ENCODE results near the gene STRN4. TPM values are rescaled to one million over a fixed set of nuclear protein-coding genes. Genes with fewer than 3 reads are reported as not detected.

STRN4 gene
- polyA plus RNA-seq, 1 experiment = 48.1 TPM

GRCh38 chr19:46785980-46786235 is 39.7 kb upstream of the STRN4 start:
- H3K27ac ChIP-seq (ENCODE audit: low read depth, low read length) = peak overlapping the region; percentile 97
- no peak for TF ChIP-seq CTCF (IDR thresholded peaks at IDR 0.05; ENCODE audit: low read depth, low read length)
- H3K27me3 ChIP-seq (ENCODE audit: control insufficient read depth, insufficient read depth, low read length) = no peaks in the 10 kb centered on the region
- peak overlapping the region; percentile 94 for H3K4me3 ChIP-seq (ENCODE audit: low read depth, low read length)
- H3K9me3 ChIP-seq (ENCODE audit: control insufficient read depth, insufficient read depth, low read length) = no peaks in the 10 kb centered on the region; the same call in 1 of the 2 replicates
- CTCF ChIA-PET = interaction anchor here (0.8 to 4.2 kb wide), 2 partner anchors 55 to 205 kb away, joined by 5 to 32 read pairs; no protein-coding TSS in a partner anchor
- POLR2A ChIA-PET = interaction anchor here (0.6 to 5.0 kb wide), 8 partner anchors 11 to 61 kb away, joined by 3 to 44 read pairs (median 7); no protein-coding TSS in a partner anchor
- DNase-seq (ENCODE audit: low read depth, low spot score) = no peak

DNA sequence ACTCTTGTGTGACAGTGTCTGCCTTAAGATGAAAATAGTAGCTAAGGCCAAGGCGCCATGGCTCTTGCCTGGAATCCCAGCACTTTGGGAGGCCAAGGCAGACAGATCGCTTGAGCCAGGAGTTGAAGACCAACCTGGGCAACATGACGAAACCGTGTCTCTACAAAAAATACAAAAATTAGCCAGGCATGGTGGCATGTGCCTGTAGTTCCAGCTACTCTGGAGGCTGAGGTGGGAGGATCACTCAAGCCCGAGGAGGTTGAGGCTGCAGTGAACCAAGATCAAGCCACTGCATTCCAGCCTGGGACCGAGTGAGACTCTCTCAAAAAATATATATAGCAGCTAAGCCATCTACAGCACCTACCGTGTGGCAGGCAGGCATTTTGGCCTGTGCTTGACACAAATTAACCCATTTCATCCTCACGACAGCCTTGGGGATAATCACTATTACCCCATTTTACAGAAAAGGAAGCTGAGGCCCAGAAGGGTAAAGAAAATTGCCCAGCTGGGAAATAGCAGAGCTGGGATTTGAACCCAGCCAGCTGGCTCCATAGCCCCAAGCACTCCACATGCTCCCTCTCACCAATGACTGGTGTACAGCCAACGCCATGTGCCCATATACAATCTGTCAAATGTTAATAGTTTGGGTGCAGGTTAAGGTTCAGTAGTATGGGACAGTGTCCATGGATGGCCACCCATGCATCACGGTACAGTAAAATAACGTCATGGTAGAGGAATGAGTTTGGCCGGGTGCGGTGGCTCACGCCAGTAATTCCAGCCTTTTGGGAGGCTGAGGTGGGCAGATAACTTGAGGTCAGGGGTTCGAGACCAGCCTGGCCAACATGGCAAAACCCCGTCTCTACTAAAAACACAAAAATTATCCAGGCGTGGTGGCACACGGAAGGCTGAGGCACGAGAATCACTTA is 39.1 kb upstream of the STRN4 start:
- Histone ChIP-seq H3K27me3 (ENCODE audit: control insufficient read depth, insufficient read depth, low read length) (no peaks in the 10 kb centered on the region), H3K4me3 (ENCODE audit: low read depth, low read length) (peak overlapping the region; percentile 94), H3K27ac (ENCODE audit: low read depth, low read length) (peak overlapping the region; percentile 97), H3K9me3 (ENCODE audit: control insufficient read depth, insufficient read depth, low read length) (no peaks in the 10 kb centered on the region; the same call in 1 of the 2 replicates)
- POLR2A ChIA-PET = interaction anchor here (0.5 to 5.0 kb wide), 13 partner anchors 11 to 1780 kb away, joined by 3 to 44 read pairs (median 4); no protein-coding TSS in a partner anchor
- CTCF ChIA-PET = interaction anchor here (0.8 to 4.2 kb wide), 5 partner anchors 28 to 206 kb away, joined by 3 to 32 read pairs (median 5); no protein-coding TSS in a partner anchor
- TF ChIP-seq CTCF (IDR thresholded peaks at IDR 0.05; ENCODE audit: low read depth, low read length) = no peak
- DNase-seq (ENCODE audit: low read depth, low spot score) = no peak

DNA sequence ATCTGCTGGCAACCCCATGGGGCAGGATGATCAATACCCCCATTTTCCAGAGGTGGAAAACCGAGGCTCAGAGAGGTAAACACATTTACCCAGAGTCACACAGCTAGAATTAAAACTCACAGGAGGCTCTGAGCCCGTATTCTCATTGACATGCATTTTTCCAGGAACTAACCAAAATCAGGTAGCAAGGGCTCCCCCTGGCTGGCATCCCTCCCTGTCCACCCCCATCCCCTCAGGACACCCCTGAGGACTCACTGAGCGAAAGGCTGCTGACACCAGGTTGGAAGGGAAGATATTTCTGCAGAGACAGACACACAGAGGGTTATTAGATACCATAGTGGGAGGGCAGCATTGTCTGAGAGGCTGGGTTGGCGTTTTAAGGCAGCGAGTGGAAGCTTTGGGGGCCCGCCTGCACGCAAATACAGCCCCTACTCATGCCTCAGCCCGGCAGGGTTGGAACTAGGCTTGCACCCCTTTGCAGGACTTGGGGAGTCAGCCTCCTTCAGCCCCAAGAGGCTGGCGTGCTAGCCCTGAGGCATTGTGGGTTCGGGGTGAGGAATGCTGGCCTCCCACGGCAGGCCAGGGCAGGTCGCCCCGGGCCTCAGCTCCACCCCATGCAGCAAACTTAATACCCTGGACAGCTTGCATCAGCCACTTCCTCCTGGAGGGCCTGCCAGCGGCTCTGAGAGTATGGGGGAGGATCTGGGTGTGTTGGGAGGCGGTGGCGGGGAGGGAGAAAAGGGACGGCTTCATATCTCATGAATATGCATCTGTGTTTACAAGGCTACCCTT is 38.2 kb upstream of the STRN4 start:
- Histone ChIP-seq H3K27me3 (ENCODE audit: control insufficient read depth, insufficient read depth, low read length) (no peaks in the 10 kb centered on the region), H3K27ac (ENCODE audit: low read depth, low read length) (peak overlapping the region; percentile 97), H3K9me3 (ENCODE audit: control insufficient read depth, insufficient read depth, low read length) (no peaks in the 10 kb centered on the region; the same call in 1 of the 2 replicates), H3K4me3 (ENCODE audit: low read depth, low read length) (peak overlapping the region; percentile 94)
- peak; percentile 86 for DNase-seq (ENCODE audit: low read depth, low spot score)
- peak; percentile 43 for TF ChIP-seq CTCF (IDR thresholded peaks at IDR 0.05; ENCODE audit: low read depth, low read length)
- POLR2A ChIA-PET = interaction anchor here (0.5 to 5.0 kb wide), 11 partner anchors 12 to 1780 kb away, joined by 3 to 44 read pairs (median 4); no protein-coding TSS in a partner anchor
- CTCF ChIA-PET = interaction anchor here (0.8 to 4.2 kb wide), 4 partner anchors 27 to 206 kb away, joined by 3 to 32 read pairs (median 4); no protein-coding TSS in a partner anchor

- no peak for TF ChIP-seq CTCF (IDR thresholded peaks at IDR 0.05; ENCODE audit: low read depth, low read length)
- H3K27me3 ChIP-seq (ENCODE audit: control insufficient read depth, insufficient read depth, low read length) = no peaks in the 10 kb centered on the region
- ChIA-PET POLR2A (interaction anchor here (1.4 kb wide), 1 partner anchor 57 kb away, joined by 10 read pairs; no protein-coding TSS in a partner anchor), CTCF (interaction anchor here (1.5 to 4.2 kb wide), 2 partner anchors 26 to 57 kb away, joined by 5 to 32 read pairs; no protein-coding TSS in a partner anchor)
- H3K4me3 ChIP-seq (ENCODE audit: low read depth, low read length) = peak overlapping the region; percentile 94
- peak overlapping the region; percentile 97 for H3K27ac ChIP-seq (ENCODE audit: low read depth, low read length)
- no peaks in the 10 kb centered on the region; the same call in 1 of the 2 replicates for H3K9me3 ChIP-seq (ENCODE audit: control insufficient read depth, insufficient read depth, low read length)
- no peak for DNase-seq (ENCODE audit: low read depth, low spot score)
Measured at GRCh38 chr19:46783670-46784069, 37.4 kb upstream of the STRN4 start.

Data from AG04450 (cell line).